ENCODE measurements around the gene SETX.

Gene SETX

GRCh38 chr9:132288966-132289365, 65.8 kb downstream of the SETX start:
- DNase-seq (ENCODE audit: low read depth in 1 of 2, low spot score in 1 of 2), result no peak

GRCh38 chr9:132288361-132288760, 66.4 kb downstream of the SETX start:
- DNase-seq (ENCODE audit: low read depth in 1 of 2, low spot score in 1 of 2), result no peak

GRCh38 chr9:132287256-132287760, 67.5 kb downstream of the SETX start:
- no peak for DNase-seq (ENCODE audit: low read depth in 1 of 2, low spot score in 1 of 2)

GRCh38 chr9:132283863-132284262, 70.9 kb downstream of the SETX start:
- no peak for DNase-seq (ENCODE audit: low read depth in 1 of 2, low spot score in 1 of 2)

- DNase-seq (ENCODE audit: low read depth in 1 of 2, low spot score in 1 of 2), result no peak
Measured at GRCh38 chr9:132283165-132283564, 71.6 kb downstream of the SETX start.

- DNase-seq (ENCODE audit: low read depth in 1 of 2, low spot score in 1 of 2), result no peak
Measured at GRCh38 chr9:132274861-132275260, 79.9 kb downstream of the SETX start.

GRCh38 chr9:132269704-132270516, 84.9 kb downstream of the SETX start:
- peak in 1 of 2 donors; percentile 18 for DNase-seq (ENCODE audit: low read depth in 1 of 2, low spot score in 1 of 2)

- DNase-seq (ENCODE audit: low read depth in 1 of 2, low spot score in 1 of 2), result peak; percentile 37 to 55
Measured at GRCh38 chr9:132268725-132269352, 85.9 kb downstream of the SETX start.

- DNase-seq (ENCODE audit: low read depth in 1 of 2, low spot score in 1 of 2), result no peak
Measured at GRCh38 chr9:132267660-132268059, 87.1 kb downstream of the SETX start.

- DNase-seq (ENCODE audit: low read depth in 1 of 2, low spot score in 1 of 2), result no peak
Measured at GRCh38 chr9:132266017-132266416, 88.8 kb downstream of the SETX start.

- no peak for DNase-seq (ENCODE audit: low read depth in 1 of 2, low spot score in 1 of 2)
Measured at GRCh38 chr9:132260846-132261245, 93.9 kb downstream of the SETX start.

GRCh38 chr9:132250324-132251262, 104.2 kb downstream of the SETX start:
- DNase-seq (ENCODE audit: low read depth in 1 of 2, low spot score in 1 of 2), result no peak

- no peak for DNase-seq (ENCODE audit: low read depth in 1 of 2, low spot score in 1 of 2)
Measured at GRCh38 chr9:132249690-132250089, 105.1 kb downstream of the SETX start.

GRCh38 chr9:132249123-132249522, 105.7 kb downstream of the SETX start:
- DNase-seq (ENCODE audit: low read depth in 1 of 2, low spot score in 1 of 2), result no peak

GRCh38 chr9:132247942-132248341, 106.8 kb downstream of the SETX start:
- no peak for DNase-seq (ENCODE audit: low read depth in 1 of 2, low spot score in 1 of 2)

GRCh38 chr9:132245465-132245864, 109.3 kb downstream of the SETX start:
- DNase-seq (ENCODE audit: low read depth in 1 of 2, low spot score in 1 of 2), result no peak

GRCh38 chr9:132244582-132245455, 110.0 kb downstream of the SETX start:
- no peak for DNase-seq (ENCODE audit: low read depth in 1 of 2, low spot score in 1 of 2)

GRCh38 chr9:132243156-132244074, 111.4 kb downstream of the SETX start:
- DNase-seq (ENCODE audit: low read depth in 1 of 2, low spot score in 1 of 2), result no peak

- no peak for DNase-seq (ENCODE audit: low read depth in 1 of 2, low spot score in 1 of 2)
Measured at GRCh38 chr9:132242621-132243155, 112.1 kb downstream of the SETX start.
